SK-N-SH (cell line): Measurements from ENCODE around the gene ACSL1. TPM values are rescaled to one million over a fixed set of nuclear protein-coding genes. Genes with fewer than 3 reads are reported as not detected.

Experiments
- FOXJ3 ChIP-seq: sonication (generic); formaldehyde crosslinking; IDR thresholded peaks from 2 replicates; pipeline ENCODE4 v1.5.1; 2020; ENCODE audit warnings: mild to moderate bottlenecking, missing genetic modification reagents
- GABPA ChIP-seq: IDR thresholded peaks from 2 replicates; pipeline ENCODE4 v1.4.0; 2012; ENCODE audit warnings: low read depth, mild to moderate bottlenecking
- GATA2 ChIP-seq: sonication (generic); formaldehyde crosslinking; IDR thresholded peaks from 2 replicates; pipeline ENCODE4 v1.5.0; 2020; ENCODE audit warnings: mild to moderate bottlenecking, missing genetic modification reagents
- IRF3 ChIP-seq: fragments of 150-350 bp; IDR thresholded peaks from 2 replicates; pipeline ENCODE4 v1.6.1; 2016; ENCODE audit warnings: mild to moderate bottlenecking, low read depth, low read length
- JUND ChIP-seq: IDR thresholded peaks from 2 replicates; pipeline ENCODE4 v1.4.0; 2012
- MEF2A ChIP-seq: IDR thresholded peaks from 2 replicates; pipeline ENCODE4 v1.4.0; 2012; ENCODE audit warnings: low read depth, borderline replicate concordance
- MXI1 ChIP-seq: IDR thresholded peaks from 2 replicates; pipeline ENCODE4 v1.6.1; 2012; ENCODE audit warnings: mild to moderate bottlenecking, low read depth, low read length, improper control_type of control experiment
- NRF1 ChIP-seq: IDR thresholded peaks from 2 replicates; pipeline ENCODE4 v1.6.1; 2012; ENCODE audit warnings: low read depth, mild to moderate bottlenecking, low read length
- POLR2AphosphoS5 ChIP-seq: IDR thresholded peaks from 2 replicates; pipeline ENCODE4 v1.6.1; 2012; ENCODE audit warnings: low read depth, low read length
- RCOR1 ChIP-seq: fragments of 150-350 bp; IDR thresholded peaks from 2 replicates; pipeline ENCODE4 v1.6.1; 2017; ENCODE audit warnings: antibody characterized with exemption, low read length
- RFX5 ChIP-seq: IDR thresholded peaks from 2 replicates; pipeline ENCODE4 v1.6.1; 2012; ENCODE audit warnings: mild to moderate bottlenecking, improper control_type of control experiment, low read length
- USF1 ChIP-seq: IDR thresholded peaks from 2 replicates; pipeline ENCODE4 v1.4.0; 2012; ENCODE audit warnings: low read depth, borderline replicate concordance
- ZBTB33 ChIP-seq: IDR thresholded peaks from 2 replicates; pipeline ENCODE4 v1.4.0; 2012; ENCODE audit warnings: low read depth, borderline replicate concordance
- polyA plus RNA-seq, 3 experiments: library from polyadenylated mRNA; depleted of rRNA; stranded (reverse); fragments of >200 nt; gene quantifications; 2 replicates each; pipeline ENCODE4 v1.2.3, GENCODE V29; 2012
- TF ChIP-seq, protein P1 (sequence below): IDR thresholded peaks from 2 replicates; pipeline ENCODE4 v1.6.1; 2012; ENCODE audit warnings: mild to moderate bottlenecking, low read depth, low read length, moderate library complexity

Gene ACSL1
- polyA plus RNA-seq, 1 of the 3 experiments (the other 2 are of a cell fraction), result 7.9 TPM

- TF ChIP-seq ZBTB33 (no peak), IRF3 (no peak), MXI1 (no peak), GATA2 (CRISPR knock-in tag) (no peak), GABPA (no peak), MEF2A (no peak), POLR2AphosphoS5 (no peak), JUND (no peak), FOXJ3 (CRISPR knock-in tag) (no peak), NRF1 (no peak), USF1 (no peak), RCOR1 (no peak), RFX5 (no peak)
- TF ChIP-seq, protein P1, sequence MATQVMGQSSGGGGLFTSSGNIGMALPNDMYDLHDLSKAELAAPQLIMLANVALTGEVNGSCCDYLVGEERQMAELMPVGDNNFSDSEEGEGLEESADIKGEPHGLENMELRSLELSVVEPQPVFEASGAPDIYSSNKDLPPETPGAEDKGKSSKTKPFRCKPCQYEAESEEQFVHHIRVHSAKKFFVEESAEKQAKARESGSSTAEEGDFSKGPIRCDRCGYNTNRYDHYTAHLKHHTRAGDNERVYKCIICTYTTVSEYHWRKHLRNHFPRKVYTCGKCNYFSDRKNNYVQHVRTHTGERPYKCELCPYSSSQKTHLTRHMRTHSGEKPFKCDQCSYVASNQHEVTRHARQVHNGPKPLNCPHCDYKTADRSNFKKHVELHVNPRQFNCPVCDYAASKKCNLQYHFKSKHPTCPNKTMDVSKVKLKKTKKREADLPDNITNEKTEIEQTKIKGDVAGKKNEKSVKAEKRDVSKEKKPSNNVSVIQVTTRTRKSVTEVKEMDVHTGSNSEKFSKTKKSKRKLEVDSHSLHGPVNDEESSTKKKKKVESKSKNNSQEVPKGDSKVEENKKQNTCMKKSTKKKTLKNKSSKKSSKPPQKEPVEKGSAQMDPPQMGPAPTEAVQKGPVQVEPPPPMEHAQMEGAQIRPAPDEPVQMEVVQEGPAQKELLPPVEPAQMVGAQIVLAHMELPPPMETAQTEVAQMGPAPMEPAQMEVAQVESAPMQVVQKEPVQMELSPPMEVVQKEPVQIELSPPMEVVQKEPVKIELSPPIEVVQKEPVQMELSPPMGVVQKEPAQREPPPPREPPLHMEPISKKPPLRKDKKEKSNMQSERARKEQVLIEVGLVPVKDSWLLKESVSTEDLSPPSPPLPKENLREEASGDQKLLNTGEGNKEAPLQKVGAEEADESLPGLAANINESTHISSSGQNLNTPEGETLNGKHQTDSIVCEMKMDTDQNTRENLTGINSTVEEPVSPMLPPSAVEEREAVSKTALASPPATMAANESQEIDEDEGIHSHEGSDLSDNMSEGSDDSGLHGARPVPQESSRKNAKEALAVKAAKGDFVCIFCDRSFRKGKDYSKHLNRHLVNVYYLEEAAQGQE, result no peak
These were observed 1.0 kb downstream of the ACSL1 start (continued) for GRCh38 chr4:184824776-184825084.
